GM12878 (cell line): Measurements from ENCODE around the gene MAPT.

Experiments used
- BACH1 ChIP-seq: fragments of 450-650 bp; IDR thresholded peaks from 2 replicates; pipeline ENCODE4 v1.6.1; 2017; ENCODE audit warnings: mild to moderate bottlenecking, borderline replicate concordance
- CTCF ChIP-seq, 3 experiments: IDR thresholded peaks in 2 of 3; conservative IDR thresholded peaks in 1 of 3; 2 replicates each; pipeline ENCODE4 v1.5.1; 2011; ENCODE audit warnings: low read depth in 3 of 3, low read length in 3 of 3, mild to moderate bottlenecking in 3 of 3, control low read depth in 2 of 3, moderate library complexity in 2 of 3, inconsistent platforms in 1 of 3, mixed read lengths in 1 of 3; ENCODE audit not compliant: control insufficient read depth in 2 of 3, insufficient read depth in 1 of 3; ENCODE audit errors: extremely low read depth in 1 of 3
- EP300 ChIP-seq, 2 experiments: fragments of 150-350 bp in 1 of 2; IDR thresholded peaks; 2 replicates each; pipeline ENCODE4 v1.6.1; 2011 to 2012; ENCODE audit warnings: low read depth in 2 of 2, low read length in 2 of 2, borderline replicate concordance in 1 of 2, improper control_type of control experiment in 1 of 2, inconsistent platforms in 1 of 2; ENCODE audit not compliant: control insufficient read depth in 1 of 2
- EZH2 ChIP-seq: IDR thresholded peaks from 2 replicates; pipeline ENCODE4 v1.6.1; 2012; ENCODE audit warnings: low read depth, mild to moderate bottlenecking, control low read depth, inconsistent platforms, low read length, borderline replicate concordance; ENCODE audit not compliant: control insufficient read depth
- NRF1 ChIP-seq: conservative IDR thresholded peaks from 2 replicates; pipeline ENCODE4 v1.6.1; 2011; ENCODE audit warnings: mild to moderate bottlenecking, low read depth, low read length, improper control_type of control experiment
- POLR2A ChIP-seq: IDR thresholded peaks from 2 replicates; pipeline ENCODE4 v1.6.1; 2011; ENCODE audit warnings: low read depth, mild to moderate bottlenecking, low read length
- POLR2AphosphoS5 ChIP-seq: IDR thresholded peaks from 2 replicates; pipeline ENCODE4 v1.6.1; 2011; ENCODE audit warnings: mild to moderate bottlenecking, low read length, inconsistent platforms
- SUZ12 ChIP-seq: fragments of 200-600 bp; sonication (generic); IDR thresholded peaks from one replicate; pipeline ENCODE4 v1.6.1; 2018; ENCODE audit warnings: antibody characterized with exemption, mild to moderate bottlenecking; ENCODE audit not compliant: unreplicated experiment
- TAF1 ChIP-seq: IDR thresholded peaks from 2 replicates; pipeline ENCODE4 v1.6.1; 2011; ENCODE audit warnings: mild to moderate bottlenecking, low read depth, low read length, borderline replicate concordance
- ZNF384 ChIP-seq: IDR thresholded peaks from 2 replicates; pipeline ENCODE4 v1.6.1; 2012; ENCODE audit warnings: low read depth, mild to moderate bottlenecking, low read length, improper control_type of control experiment, borderline replicate concordance
- TF ChIP-seq, protein P1 (sequence below): fragments of 450-650 bp; IDR thresholded peaks from 2 replicates; pipeline ENCODE4 v1.6.1; 2014; ENCODE audit warnings: mild to moderate bottlenecking

DNA sequence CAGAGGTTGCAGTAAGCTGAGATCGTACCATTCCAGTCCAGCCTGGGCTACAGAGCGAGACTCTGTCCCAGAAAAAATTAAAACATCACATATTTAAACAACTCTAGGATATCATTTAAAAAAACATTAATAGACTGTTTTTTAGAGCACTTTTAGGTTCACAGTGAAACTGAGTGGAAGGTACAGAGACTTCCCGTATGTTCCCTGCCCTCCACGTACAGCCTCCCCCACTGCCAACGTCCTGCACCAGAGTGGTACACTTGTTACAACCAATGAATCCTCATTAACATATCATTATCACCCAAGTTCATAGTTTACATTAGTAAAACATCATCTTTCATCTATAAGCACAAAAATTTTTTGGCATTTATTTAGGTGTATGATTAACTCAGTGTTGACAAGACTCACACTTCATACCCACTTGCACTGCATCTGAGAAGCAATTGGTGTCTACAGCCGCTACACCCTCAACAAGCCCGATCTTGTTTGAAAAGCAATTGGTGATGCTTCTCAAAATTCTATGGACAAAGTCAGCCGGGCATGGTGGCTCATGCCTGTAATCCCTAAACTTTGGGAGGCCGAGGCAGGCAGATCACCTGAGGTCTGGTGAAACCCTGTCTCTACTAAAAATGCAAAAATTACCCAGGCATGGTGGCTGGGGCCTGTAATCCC lies 64.8 kb downstream of the MAPT start:
- TF ChIP-seq CTCF (IDR thresholded peaks at IDR 0.05 in 2 of 3, conservative IDR thresholded peaks at IDR 0.05 in 1 of 3; ENCODE audit: control insufficient read depth in 2 of 3, extremely low read depth in 1 of 3, insufficient read depth in 1 of 3, low read depth in 3 of 3, low read length in 3 of 3) (no peak), SUZ12 (no peak), ZNF384 (no peak), BACH1 (no peak), POLR2A (no peak), EP300 (IDR thresholded peaks at IDR 0.05; ENCODE audit: borderline replicate concordance in 1 of 2, control insufficient read depth in 1 of 2, low read depth in 2 of 2, low read length in 2 of 2) (no peak), NRF1 (no peak), TAF1 (no peak), POLR2AphosphoS5 (no peak), EZH2 (no peak)
- TF ChIP-seq, protein P1, sequence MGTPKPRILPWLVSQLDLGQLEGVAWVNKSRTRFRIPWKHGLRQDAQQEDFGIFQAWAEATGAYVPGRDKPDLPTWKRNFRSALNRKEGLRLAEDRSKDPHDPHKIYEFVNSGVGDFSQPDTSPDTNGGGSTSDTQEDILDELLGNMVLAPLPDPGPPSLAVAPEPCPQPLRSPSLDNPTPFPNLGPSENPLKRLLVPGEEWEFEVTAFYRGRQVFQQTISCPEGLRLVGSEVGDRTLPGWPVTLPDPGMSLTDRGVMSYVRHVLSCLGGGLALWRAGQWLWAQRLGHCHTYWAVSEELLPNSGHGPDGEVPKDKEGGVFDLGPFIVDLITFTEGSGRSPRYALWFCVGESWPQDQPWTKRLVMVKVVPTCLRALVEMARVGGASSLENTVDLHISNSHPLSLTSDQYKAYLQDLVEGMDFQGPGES, result no peak
